HG03103 (cell line): ENCODE measurements around the gene TEPSIN.
A peak's percentile ranks its signal among the peaks of the same experiment; 100 is the strongest.

Source experiments
- ATAC-seq: cut with Tn5 transposase; IDR thresholded peaks from one replicate; pipeline ENCODE4 v1.9.1; 2021; ENCODE audit warnings: low read depth; ENCODE audit not compliant: unreplicated experiment

Gene TEPSIN

GRCh38 chr17:81222906-81223761 lies 15.7 kb downstream of the TEPSIN start, which contains the start of gene CEP131:
Gene CEP131 (minus strand): TSS chr17:81222965. CDS start chr17:81220056, 2,909 bp downstream.
- ATAC-seq: peak; percentile 95

GRCh38 chr17:81222620-81222905 lies 16.3 kb downstream of the TEPSIN start:
- peak; percentile 7 for ATAC-seq

GRCh38 chr17:81221842-81222619 lies 16.8 kb downstream of the TEPSIN start:
- no peak for ATAC-seq

- no peak for ATAC-seq
Measured at GRCh38 chr17:81221371-81221841, 17.4 kb downstream of the TEPSIN start.

- ATAC-seq: no peak
Measured at GRCh38 chr17:81219476-81220180, 19.2 kb downstream of the TEPSIN start.

GRCh38 chr17:81218991-81219390 lies 19.9 kb downstream of the TEPSIN start:
- no peak for ATAC-seq

- no peak for ATAC-seq
Measured at GRCh38 chr17:81218459-81218858, 20.4 kb downstream of the TEPSIN start.

- ATAC-seq: no peak
Measured at GRCh38 chr17:81217491-81217890, 21.4 kb downstream of the TEPSIN start.

GRCh38 chr17:81213978-81214377 lies 24.9 kb downstream of the TEPSIN start:
- no peak for ATAC-seq

GRCh38 chr17:81212365-81212764 lies 26.5 kb downstream of the TEPSIN start:
- ATAC-seq: no peak

- ATAC-seq: no peak
Measured at GRCh38 chr17:81210868-81211267, 28.0 kb downstream of the TEPSIN start.

- ATAC-seq: no peak
Measured at GRCh38 chr17:81210466-81210865, 28.4 kb downstream of the TEPSIN start.

- ATAC-seq: no peak
Measured at GRCh38 chr17:81209141-81209540, 29.7 kb downstream of the TEPSIN start.

GRCh38 chr17:81208651-81209050 lies 30.2 kb downstream of the TEPSIN start:
- no peak for ATAC-seq

- ATAC-seq: no peak
Measured at GRCh38 chr17:81207610-81208581, 31.0 kb downstream of the TEPSIN start.

GRCh38 chr17:81206657-81207056 lies 32.2 kb downstream of the TEPSIN start:
- no peak for ATAC-seq

GRCh38 chr17:81206166-81206565 lies 32.7 kb downstream of the TEPSIN start:
- no peak for ATAC-seq

- no peak for ATAC-seq
Measured at GRCh38 chr17:81204578-81204977, 34.3 kb downstream of the TEPSIN start.

- no peak for ATAC-seq
Measured at GRCh38 chr17:81203136-81203535, 35.7 kb downstream of the TEPSIN start.

- ATAC-seq: no peak
Measured at GRCh38 chr17:81202318-81202717, 36.5 kb downstream of the TEPSIN start.
